ENCODE results near the gene IFITM5.

The IFITM5 gene

DNA sequence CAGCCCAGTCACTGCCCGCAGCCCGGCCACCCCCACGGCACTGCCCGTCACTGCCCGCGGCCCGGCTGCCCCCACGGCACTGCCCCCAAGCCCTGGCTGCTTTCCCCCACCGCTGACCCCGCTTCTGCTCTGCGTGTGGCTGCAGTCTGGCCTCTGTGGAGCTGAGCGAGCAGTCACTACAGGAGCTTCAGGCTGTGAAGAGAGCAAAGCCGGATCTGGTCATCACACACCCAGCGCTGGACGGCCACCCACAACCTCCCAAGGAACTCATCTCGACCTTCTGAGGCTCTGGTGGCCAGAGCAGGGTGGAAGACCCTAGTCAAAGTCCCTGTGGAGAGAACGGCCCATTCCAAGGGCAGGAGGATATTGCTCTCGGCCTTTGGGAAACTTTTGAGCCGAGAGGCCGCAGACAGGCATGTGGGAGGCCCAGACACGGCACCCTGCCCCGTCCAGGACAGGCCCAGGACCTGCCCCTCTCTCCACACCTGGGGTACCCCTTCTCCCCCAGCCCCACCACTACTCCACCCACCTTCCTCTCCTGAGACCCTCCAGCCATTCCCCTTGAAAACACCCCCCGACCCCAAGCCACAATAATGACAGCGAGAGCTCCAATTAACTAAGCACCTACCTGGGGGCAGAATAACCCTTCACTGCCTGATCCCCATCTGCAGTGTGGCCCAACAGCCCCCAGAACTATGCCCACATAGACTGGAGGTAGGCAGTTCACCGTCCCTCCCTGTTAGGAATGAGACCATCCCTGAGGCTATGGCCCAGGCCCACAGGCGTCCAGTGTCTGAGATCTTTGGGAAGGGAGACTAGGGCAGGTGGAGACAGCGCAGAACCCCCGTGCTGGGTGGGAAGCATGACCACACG, 14.1 kb downstream of the IFITM5 start:
- H3K27ac ChIP-seq: peak overlapping the region; percentile 44
- peaks cover 47 to 56% of the 10 kb centered on the region in 2 experiments for H3K4me1 ChIP-seq (ENCODE audit: control insufficient read depth in 1 of 2, insufficient read depth in 1 of 2, low read depth in 1 of 2, low read length in 1 of 2)
- TF ChIP-seq CTCF (IDR thresholded peaks at IDR 0.05): no peak
- peak overlapping the region in 1 of 2 experiments; percentile 8 for H3K4me3 ChIP-seq (ENCODE audit: low read depth in 1 of 2, low read length in 1 of 2)
- H3K9me3 ChIP-seq: no peaks in the 10 kb centered on the region
- peaks cover 93% of the 10 kb centered on the region for H3K27me3 ChIP-seq
- H3K36me3 ChIP-seq: peaks cover 51% of the 10 kb centered on the region

GRCh38 chr11:284105-285020, 15.0 kb downstream of the IFITM5 start:
- Histone ChIP-seq H3K4me3 (ENCODE audit: low read depth in 1 of 2, low read length in 1 of 2) (peak overlapping the region; percentile 7 to 17), H3K36me3 (peaks cover 53% of the 10 kb centered on the region), H3K9me3 (no peaks in the 10 kb centered on the region), H3K27ac (peak overlapping the region; percentile 44), H3K4me1 (ENCODE audit: control insufficient read depth in 1 of 2, insufficient read depth in 1 of 2, low read depth in 1 of 2, low read length in 1 of 2) (peaks cover 43 to 47% of the 10 kb centered on the region in 2 experiments), H3K27me3 (peaks cover 93% of the 10 kb centered on the region)
- no peak for TF ChIP-seq CTCF (IDR thresholded peaks at IDR 0.05)

DNA sequence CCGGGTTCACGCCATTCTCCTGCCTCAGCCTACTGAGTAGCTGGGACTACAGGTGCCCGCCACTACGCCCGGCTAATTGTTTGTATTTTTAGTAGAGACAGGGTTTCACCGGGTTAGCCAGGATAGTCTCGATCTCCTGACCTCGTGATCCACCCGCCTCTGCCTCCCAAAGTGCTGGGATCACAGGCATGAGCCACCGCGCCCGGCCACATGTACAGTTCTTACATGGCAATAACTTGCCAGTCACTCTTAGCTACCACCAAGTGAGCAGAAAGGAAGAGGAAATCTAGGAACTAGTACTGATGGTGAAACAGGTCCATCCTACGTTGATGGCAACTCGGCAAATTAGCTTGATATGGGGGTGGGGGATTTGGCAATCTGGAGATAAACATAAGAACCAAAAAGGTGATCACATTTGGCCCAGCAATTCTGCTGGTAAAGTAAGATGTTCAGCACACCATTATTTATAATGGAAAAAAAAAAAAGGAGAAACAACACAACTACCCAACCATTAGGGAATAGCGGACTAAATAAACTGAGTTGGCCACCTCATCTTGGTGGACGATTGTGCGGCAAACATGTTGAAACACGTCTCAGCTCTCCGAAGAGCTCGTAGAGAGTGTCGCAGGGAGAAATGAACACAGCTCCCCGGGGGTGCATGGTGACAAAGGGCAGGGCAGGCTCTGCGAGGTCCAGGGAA, 15.8 kb downstream of the IFITM5 start:
- Histone ChIP-seq H3K9me3 (no peaks in the 10 kb centered on the region), H3K27ac (peak overlapping the region; percentile 53), H3K4me1 (ENCODE audit: control insufficient read depth in 1 of 2, insufficient read depth in 1 of 2, low read depth in 1 of 2, low read length in 1 of 2) (peaks cover 49 to 52% of the 10 kb centered on the region in 2 experiments), H3K27me3 (peaks cover 98% of the 10 kb centered on the region), H3K36me3 (peaks cover 53% of the 10 kb centered on the region), H3K4me3 (ENCODE audit: low read depth in 1 of 2, low read length in 1 of 2) (peak overlapping the region; percentile 7 to 17)
- no peak for TF ChIP-seq CTCF (IDR thresholded peaks at IDR 0.05)

DNA sequence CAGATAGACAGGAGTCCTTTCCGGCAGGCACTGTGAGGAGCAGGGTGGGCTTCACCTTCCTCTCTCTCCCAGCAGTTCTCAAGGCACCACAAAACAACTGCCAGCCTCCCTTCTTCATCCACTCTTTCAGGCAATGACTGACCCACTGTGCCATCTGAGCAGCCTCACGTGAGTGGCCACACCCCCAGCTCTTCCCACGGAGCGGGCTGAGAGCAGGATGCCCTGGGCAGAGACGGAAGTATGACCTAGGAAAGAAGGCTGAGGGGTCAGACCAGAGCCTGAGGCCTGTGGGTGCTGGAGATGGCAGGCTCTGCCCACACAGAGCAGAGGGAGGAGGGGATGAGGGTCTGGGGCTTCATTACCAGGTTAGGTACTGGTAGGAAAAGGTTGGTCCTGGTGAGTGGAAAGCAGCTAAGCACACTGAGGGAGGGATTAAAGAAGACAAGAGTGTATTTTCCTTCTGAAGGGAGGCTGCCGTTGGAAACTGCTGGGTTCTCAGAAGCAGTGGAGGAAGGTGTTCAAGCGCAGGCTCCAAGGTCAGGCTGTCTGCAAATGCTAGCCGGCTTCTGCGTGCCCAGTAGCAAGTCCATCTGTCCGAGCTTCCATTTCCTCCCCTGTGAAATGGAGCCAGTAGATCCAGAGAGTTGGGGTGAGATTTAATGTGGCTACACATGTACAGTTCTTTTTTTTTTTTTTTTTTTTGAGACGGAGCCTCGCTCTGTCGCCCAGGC, 16.5 kb downstream of the IFITM5 start:
- no peak for TF ChIP-seq CTCF (IDR thresholded peaks at IDR 0.05)
- peaks cover 98% of the 10 kb centered on the region for H3K27me3 ChIP-seq
- peaks cover 53% of the 10 kb centered on the region for H3K36me3 ChIP-seq
- H3K27ac ChIP-seq: no peak overlapping the region
- peak overlapping the region; percentile 84 for H3K4me3 ChIP-seq (ENCODE audit: low read depth in 1 of 2, low read length in 1 of 2)
- H3K9me3 ChIP-seq: no peaks in the 10 kb centered on the region
- peaks cover 53 to 54% of the 10 kb centered on the region in 2 experiments for H3K4me1 ChIP-seq (ENCODE audit: control insufficient read depth in 1 of 2, insufficient read depth in 1 of 2, low read depth in 1 of 2, low read length in 1 of 2)

All from neutrophil (primary cell).